Gastrocnemius medialis (tissue), 4 donors: ENCODE data around the gene LRFN4. TPM values are rescaled to one million over a fixed set of nuclear protein-coding genes. Genes with fewer than 3 reads are reported as not detected.

Source experiments
- ATAC-seq, 2 donors: fragments of 150-250 bp; one replicate each; pipeline ENCODE4 v1.9.1; 2016
- DNase-seq, 2 donors: peaks; one replicate each; pipeline ENCODE4 v3.0.0-alpha.2; 2019
- H3K27ac ChIP-seq, 4 donors: fragments of 200-600 bp; sonication (generic); 1 replicate in 1 of 4; 2 replicates in 3 of 4; pipeline ENCODE4 v1.5.1; 2016 to 2018; ENCODE audit warnings: mild to moderate bottlenecking in 2 of 4, moderate library complexity in 1 of 4
- H3K27me3 ChIP-seq, 3 donors: fragments of 200-600 bp; sonication (generic) in 2 of 3; 1 replicate in 1 of 3; 2 replicates in 2 of 3; pipeline versions ENCODE4 v1.5.1 to v1.6.0; 2016 to 2019; ENCODE audit warnings: mild to moderate bottlenecking in 1 of 3, moderate library complexity in 1 of 3
- H3K36me3 ChIP-seq, 2 donors: fragments of 200-600 bp; sonication (generic) in 1 of 2; one replicate each; pipeline ENCODE4 v1.5.1; 2017 to 2018
- H3K4me1 ChIP-seq, 2 donors: fragments of 200-600 bp; sonication (generic) in 1 of 2; one replicate each; pipeline ENCODE4 v1.5.1; 2016 to 2017; ENCODE audit warnings: mild to moderate bottlenecking in 2 of 2
- H3K4me3 ChIP-seq, 4 donors: fragments of 200-600 bp; sonication (generic) in 3 of 4; 1 replicate in 1 of 4; 2 replicates in 3 of 4; pipeline ENCODE4 v1.5.1; 2016 to 2019; ENCODE audit warnings: mild to moderate bottlenecking in 2 of 4
- H3K9me3 ChIP-seq, 3 donors: fragments of 200-600 bp; sonication (generic) in 2 of 3; 1 replicate in 1 of 3; 2 replicates in 2 of 3; pipeline ENCODE4 v1.5.1; 2016 to 2019
- POLR2A ChIP-seq, 2 donors: fragments of 450-650 bp; IDR thresholded peaks; one replicate each; pipeline ENCODE4 v1.6.1; 2017; ENCODE audit warnings: antibody characterized with exemption in 2 of 2, mild to moderate bottlenecking in 2 of 2, moderate library complexity in 2 of 2
- in situ Hi-C, 4 donors: fragments of 200-750 bp; cut with MboI; loops; one replicate each; pipeline versions ENCODE4 v1.15.0 to v1.8.0; 2017; ENCODE audit warnings: low sequenced_read_pairs in 4 of 4
- intact Hi-C: fragments of 100-400 bp; cut with DNase I; formaldehyde crosslinking; loops from one replicate; pipeline ENCODE4 v1.15.1; 2023; ENCODE audit warnings: low total_unique reads
- total RNA-seq, 4 donors: library from RNA; depleted of rRNA; stranded (reverse); fragments of >200 nt; gene quantifications; one replicate each; pipeline versions ENCODE4 v1.1.0 to v1.2.3, GENCODE V29; 2016
- TF ChIP-seq, protein P1 (sequence below), 5 experiments: fragments of 450-650 bp in 3 of 5; fragments of 200-600 bp in 2 of 5; sonication (generic) in 2 of 5; IDR thresholded peaks in 4 of 5; conservative IDR thresholded peaks in 1 of 5; 1 replicate in 4 of 5; 2 replicates in 1 of 5; pipeline ENCODE4 v1.5.1; 2016 to 2019; ENCODE audit warnings: antibody characterized with exemption in 5 of 5, mild to moderate bottlenecking in 3 of 5, moderate library complexity in 3 of 5

LRFN4 gene
- total RNA-seq, 4 donors from 2014 or later = 8.6 to 12.1 (median 10.1) TPM

DNA sequence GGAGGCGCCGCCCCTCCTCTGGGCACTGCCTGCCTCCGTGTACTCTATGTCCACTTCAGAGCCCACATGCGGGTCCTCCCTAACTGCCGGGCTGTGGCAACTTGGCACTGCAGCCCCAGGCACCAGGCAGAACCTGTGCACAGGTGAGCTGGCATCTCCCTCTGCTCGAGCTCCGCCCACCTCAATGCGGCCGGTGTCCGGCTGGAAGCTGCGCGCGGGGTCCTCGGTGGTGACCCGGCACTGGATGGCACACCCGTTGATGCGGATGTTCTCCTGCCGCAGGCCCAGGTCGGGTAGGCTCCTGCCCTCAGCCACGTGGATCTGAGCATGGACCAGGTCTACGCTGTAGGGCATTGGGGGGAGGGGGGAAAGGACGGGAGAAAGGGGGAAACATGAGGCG lies 9.1 kb downstream of the LRFN4 start:
- Histone ChIP-seq H3K27ac (no peak overlapping the region), H3K4me1 (no peaks in the 10 kb centered on the region), H3K4me3 (no peak overlapping the region), H3K27me3 (no peaks in the 10 kb centered on the region), H3K9me3 (no peaks in the 10 kb centered on the region), H3K36me3 (peaks cover 0 to 9% of the 10 kb centered on the region in 2 donors)
- DNase-seq (no peak), ATAC-seq (no peak)
- intact Hi-C loops (no loop called here), in situ Hi-C loops (no loop called here)
- TF ChIP-seq, protein P1, sequence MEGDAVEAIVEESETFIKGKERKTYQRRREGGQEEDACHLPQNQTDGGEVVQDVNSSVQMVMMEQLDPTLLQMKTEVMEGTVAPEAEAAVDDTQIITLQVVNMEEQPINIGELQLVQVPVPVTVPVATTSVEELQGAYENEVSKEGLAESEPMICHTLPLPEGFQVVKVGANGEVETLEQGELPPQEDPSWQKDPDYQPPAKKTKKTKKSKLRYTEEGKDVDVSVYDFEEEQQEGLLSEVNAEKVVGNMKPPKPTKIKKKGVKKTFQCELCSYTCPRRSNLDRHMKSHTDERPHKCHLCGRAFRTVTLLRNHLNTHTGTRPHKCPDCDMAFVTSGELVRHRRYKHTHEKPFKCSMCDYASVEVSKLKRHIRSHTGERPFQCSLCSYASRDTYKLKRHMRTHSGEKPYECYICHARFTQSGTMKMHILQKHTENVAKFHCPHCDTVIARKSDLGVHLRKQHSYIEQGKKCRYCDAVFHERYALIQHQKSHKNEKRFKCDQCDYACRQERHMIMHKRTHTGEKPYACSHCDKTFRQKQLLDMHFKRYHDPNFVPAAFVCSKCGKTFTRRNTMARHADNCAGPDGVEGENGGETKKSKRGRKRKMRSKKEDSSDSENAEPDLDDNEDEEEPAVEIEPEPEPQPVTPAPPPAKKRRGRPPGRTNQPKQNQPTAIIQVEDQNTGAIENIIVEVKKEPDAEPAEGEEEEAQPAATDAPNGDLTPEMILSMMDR (IDR thresholded peaks at IDR 0.05 in 4 of 5, conservative IDR thresholded peaks at IDR 0.05 in 1 of 5) = no peak
- no peak for TF ChIP-seq POLR2A (IDR thresholded peaks at IDR 0.05)

DNA sequence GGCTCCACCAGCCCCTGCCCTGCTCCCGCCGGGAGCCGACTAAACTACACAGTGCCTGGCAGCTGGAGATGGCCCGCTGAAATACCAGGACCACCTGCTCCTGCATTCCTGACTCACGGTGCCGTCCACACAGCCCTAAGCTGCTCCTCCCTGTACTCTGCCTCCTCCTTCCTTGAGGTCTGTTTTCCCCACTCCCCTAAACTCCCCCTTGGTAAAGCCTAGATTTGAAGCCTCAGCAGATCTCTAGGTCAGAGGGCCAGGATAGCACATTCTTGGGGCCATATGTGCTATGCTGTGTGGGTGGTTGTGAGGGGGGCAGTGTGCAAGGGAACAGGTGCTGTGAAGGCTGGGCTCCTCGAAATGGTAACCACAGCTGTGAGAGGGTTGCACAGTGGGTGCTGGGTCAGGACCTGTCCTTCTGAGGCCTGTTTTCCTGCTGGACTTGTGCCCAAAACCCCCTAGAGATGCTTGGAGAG lies 9.7 kb downstream of the LRFN4 start:
- ATAC-seq (no peak), DNase-seq (no peak)
- H3K36me3 ChIP-seq = peaks cover 0 to 9% of the 10 kb centered on the region in 2 donors
- H3K9me3 ChIP-seq = no peaks in the 10 kb centered on the region
- no peak overlapping the region for H3K4me3 ChIP-seq
- intact Hi-C loops (no loop called here), in situ Hi-C loops (no loop called here)
- H3K4me1 ChIP-seq = no peaks in the 10 kb centered on the region
- TF ChIP-seq, protein P1 (IDR thresholded peaks at IDR 0.05 in 4 of 5, conservative IDR thresholded peaks at IDR 0.05 in 1 of 5) = no peak
- TF ChIP-seq POLR2A (IDR thresholded peaks at IDR 0.05) = no peak
- no peak overlapping the region for H3K27ac ChIP-seq
- H3K27me3 ChIP-seq = no peaks in the 10 kb centered on the region

DNA sequence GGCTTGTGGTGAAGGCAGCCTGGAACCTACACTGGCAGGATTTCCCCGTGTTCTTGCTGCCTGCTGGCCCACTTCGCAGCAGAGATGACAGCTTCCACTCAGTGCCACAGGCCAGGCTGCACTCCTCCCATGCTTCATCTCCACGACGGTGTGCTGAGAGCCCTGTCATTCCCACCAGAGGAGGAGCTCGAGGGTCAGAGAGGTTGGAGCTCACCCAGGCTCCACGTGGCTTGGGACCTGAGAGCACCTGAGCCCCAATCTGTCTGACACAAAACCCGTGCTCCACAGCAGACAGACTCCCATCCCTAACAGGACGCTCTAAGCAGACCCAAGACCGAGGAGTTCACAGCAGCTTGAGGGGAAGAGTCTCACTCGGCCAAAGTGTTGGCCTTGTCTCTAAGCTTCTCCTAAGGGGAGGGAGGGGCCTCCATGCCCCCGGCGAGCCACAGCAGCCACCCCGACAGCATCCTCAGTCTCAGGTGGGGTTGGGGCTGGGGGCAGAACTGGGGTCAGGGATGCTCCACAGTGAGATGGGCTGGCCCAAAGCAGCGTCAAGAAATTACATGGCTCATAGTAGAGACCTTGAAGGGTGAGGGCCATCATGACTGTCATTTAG lies 10.7 kb downstream of the LRFN4 start:
- intact Hi-C loops = no loop called here
- Histone ChIP-seq H3K27me3 (no peaks in the 10 kb centered on the region), H3K27ac (no peak overlapping the region), H3K4me1 (no peaks in the 10 kb centered on the region), H3K9me3 (no peaks in the 10 kb centered on the region), H3K4me3 (no peak overlapping the region), H3K36me3 (peaks cover 0 to 9% of the 10 kb centered on the region in 2 donors)
- in situ Hi-C loops = no loop called here
- TF ChIP-seq, protein P1 (IDR thresholded peaks at IDR 0.05 in 4 of 5, conservative IDR thresholded peaks at IDR 0.05 in 1 of 5) = no peak
- TF ChIP-seq POLR2A (IDR thresholded peaks at IDR 0.05) = no peak
- no peak for DNase-seq
- no peak for ATAC-seq

DNA sequence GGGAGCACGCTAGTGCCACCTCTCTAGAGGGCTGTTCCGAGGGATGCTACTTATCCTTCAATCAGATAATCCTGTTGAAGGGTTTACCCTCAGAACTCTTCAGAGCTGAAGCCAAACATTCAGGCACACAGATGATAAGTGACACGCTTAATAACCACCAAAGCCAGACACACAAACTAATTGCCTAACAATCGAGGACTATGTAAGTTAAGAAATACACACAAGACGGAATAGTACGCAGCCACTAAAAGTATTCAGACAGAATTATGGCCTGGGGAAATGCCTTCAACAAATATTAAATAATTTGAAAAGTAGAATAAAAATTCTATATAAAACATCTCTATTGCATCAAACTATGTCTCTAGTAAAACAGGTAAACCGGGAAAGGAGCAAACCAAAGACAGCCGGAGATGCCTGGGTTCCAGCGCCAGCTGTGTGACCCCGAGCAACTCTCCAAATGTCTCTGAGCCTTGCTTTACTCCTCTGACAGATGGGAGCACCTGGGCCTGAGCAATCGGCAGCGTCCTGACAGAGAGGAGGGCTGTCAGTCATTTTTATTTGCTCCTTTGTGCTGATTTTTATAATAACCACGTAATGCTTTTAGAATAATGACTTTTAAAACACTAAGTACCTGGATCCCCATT lies 11.3 kb downstream of the LRFN4 start:
- in situ Hi-C loops (no loop called here), intact Hi-C loops (no loop called here)
- Histone ChIP-seq H3K4me1 (no peaks in the 10 kb centered on the region), H3K27ac (no peak overlapping the region), H3K36me3 (peaks cover 0 to 9% of the 10 kb centered on the region in 2 donors), H3K9me3 (no peaks in the 10 kb centered on the region), H3K4me3 (no peak overlapping the region), H3K27me3 (no peaks in the 10 kb centered on the region)
- DNase-seq (no peak), ATAC-seq (no peak)
- TF ChIP-seq, protein P1 (IDR thresholded peaks at IDR 0.05 in 4 of 5, conservative IDR thresholded peaks at IDR 0.05 in 1 of 5) = no peak
- TF ChIP-seq POLR2A (IDR thresholded peaks at IDR 0.05) = no peak
